ENCODE measurements around the gene GLT6D1. TPM values are rescaled to one million over a fixed set of nuclear protein-coding genes. Genes with fewer than 3 reads are reported as not detected.

GLT6D1 gene
- total and polyA plus RNA-seq, 2 of the 4 experiments (the other 2 are of a cell fraction), result not detected

DNA sequence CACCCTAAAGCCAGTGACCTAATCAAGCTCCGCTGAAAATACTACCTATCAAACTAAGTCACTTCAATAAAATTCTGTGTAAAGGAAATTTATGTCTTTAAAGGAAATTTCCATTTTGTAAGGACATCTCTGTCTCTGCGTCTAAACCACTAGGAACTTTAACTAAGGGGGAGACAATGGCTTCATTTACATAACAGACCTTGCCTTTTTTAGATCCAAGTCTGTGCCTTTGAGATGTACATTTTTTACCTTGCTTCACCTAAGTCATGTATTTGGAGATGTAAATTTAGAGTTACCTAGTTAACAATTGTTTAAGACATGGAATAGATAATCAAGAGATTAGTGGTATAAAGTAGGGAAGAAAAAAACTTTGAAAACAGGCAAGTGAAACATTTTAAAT, 10.2 kb upstream of the GLT6D1 start:
- Histone ChIP-seq H4K91ac (ENCODE audit: insufficient read depth, low read depth, low read length) (no peak overlapping the region), H2BK20ac (ENCODE audit: low read depth, low read length) (no peak overlapping the region), H2AK9ac (replicated peaks; ENCODE audit: low read depth, low read length, poor library complexity) (no peak overlapping the region), H3K9ac (ENCODE audit: low read depth, low read length) (no peak overlapping the region), H3K56ac (ENCODE audit: extremely low read depth, insufficient read depth, low read length) (no peak overlapping the region), H2AFZ (replicated peaks; ENCODE audit: low read length, poor library complexity) (no peak overlapping the region), H3K9me1 (ENCODE audit: insufficient read depth, low read length) (no peaks in the 10 kb centered on the region), H3K4me1 (ENCODE audit: control insufficient read depth, insufficient read depth, low read length) (no peaks in the 10 kb centered on the region), H2AK5ac (ENCODE audit: low read depth, low read length) (no peak overlapping the region), H3K79me1 (ENCODE audit: low read depth in 1 of 2, low read length in 2 of 2) (no peaks in the 10 kb centered on the region), H2BK120ac (ENCODE audit: low read depth, low read length) (no peak overlapping the region), H3K23ac (ENCODE audit: low read depth, low read length) (no peak overlapping the region), H2BK5ac (ENCODE audit: low read depth, low read length, poor library complexity, severe bottlenecking) (no peak overlapping the region), H3K27me3 (ENCODE audit: control insufficient read depth, insufficient read depth, low read length) (no peaks in the 10 kb centered on the region), H3K36me3 (ENCODE audit: control insufficient read depth, insufficient read depth, low read length) (no peaks in the 10 kb centered on the region), H4K5ac (ENCODE audit: low read depth, low read length) (no peak overlapping the region), H4K20me1 (ENCODE audit: insufficient read depth, low read length) (no peaks in the 10 kb centered on the region), H3K18ac (ENCODE audit: low read depth, low read length) (no peak overlapping the region), H3K4me2 (ENCODE audit: low read depth, low read length) (no peak overlapping the region), H2BK15ac (ENCODE audit: low read depth, low read length) (no peak overlapping the region), H3K14ac (replicated peaks; ENCODE audit: low read depth, low read length) (no peak overlapping the region), H3K4ac (ENCODE audit: low read depth, low read length) (no peak overlapping the region), H3K27ac (ENCODE audit: insufficient read depth, low read length) (no peak overlapping the region), H3K9me3 (ENCODE audit: control insufficient read depth, insufficient read depth, low read length) (peaks cover 25% of the 10 kb centered on the region), H3K4me3 (ENCODE audit: insufficient read depth, low read depth, low read length) (no peak overlapping the region), H4K8ac (ENCODE audit: low read depth in 2 of 2, low read length in 2 of 2) (no peak overlapping the region)
- POLR2A ChIA-PET (ENCODE audit: unreplicated experiment), result no interaction called here
- intact Hi-C loops (cut with micrococcal nuclease), result no loop called here
- in situ Hi-C loops (cut with MboI; ENCODE audit: low sequenced_read_pairs), result no loop called here
- CTCF ChIA-PET, result interaction anchor here (0.6 kb wide), 1 partner anchor 18 kb away, joined by 3 read pairs; no protein-coding TSS in a partner anchor
- dilution Hi-C loops (cut with HindIII; ENCODE audit: low sequenced_read_pairs, unreplicated experiment), result no loop called here
- no peak for ATAC-seq (ENCODE audit: low read depth)
- TF ChIP-seq, protein P1, sequence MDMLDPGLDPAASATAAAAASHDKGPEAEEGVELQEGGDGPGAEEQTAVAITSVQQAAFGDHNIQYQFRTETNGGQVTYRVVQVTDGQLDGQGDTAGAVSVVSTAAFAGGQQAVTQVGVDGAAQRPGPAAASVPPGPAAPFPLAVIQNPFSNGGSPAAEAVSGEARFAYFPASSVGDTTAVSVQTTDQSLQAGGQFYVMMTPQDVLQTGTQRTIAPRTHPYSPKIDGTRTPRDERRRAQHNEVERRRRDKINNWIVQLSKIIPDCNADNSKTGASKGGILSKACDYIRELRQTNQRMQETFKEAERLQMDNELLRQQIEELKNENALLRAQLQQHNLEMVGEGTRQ (IDR thresholded peaks at IDR 0.05; ENCODE audit: low read depth, low read length), result no peak
- TF ChIP-seq FOS (IDR thresholded peaks at IDR 0.05; ENCODE audit: low read depth, low read length), result no peak
- TF ChIP-seq, protein P2, sequence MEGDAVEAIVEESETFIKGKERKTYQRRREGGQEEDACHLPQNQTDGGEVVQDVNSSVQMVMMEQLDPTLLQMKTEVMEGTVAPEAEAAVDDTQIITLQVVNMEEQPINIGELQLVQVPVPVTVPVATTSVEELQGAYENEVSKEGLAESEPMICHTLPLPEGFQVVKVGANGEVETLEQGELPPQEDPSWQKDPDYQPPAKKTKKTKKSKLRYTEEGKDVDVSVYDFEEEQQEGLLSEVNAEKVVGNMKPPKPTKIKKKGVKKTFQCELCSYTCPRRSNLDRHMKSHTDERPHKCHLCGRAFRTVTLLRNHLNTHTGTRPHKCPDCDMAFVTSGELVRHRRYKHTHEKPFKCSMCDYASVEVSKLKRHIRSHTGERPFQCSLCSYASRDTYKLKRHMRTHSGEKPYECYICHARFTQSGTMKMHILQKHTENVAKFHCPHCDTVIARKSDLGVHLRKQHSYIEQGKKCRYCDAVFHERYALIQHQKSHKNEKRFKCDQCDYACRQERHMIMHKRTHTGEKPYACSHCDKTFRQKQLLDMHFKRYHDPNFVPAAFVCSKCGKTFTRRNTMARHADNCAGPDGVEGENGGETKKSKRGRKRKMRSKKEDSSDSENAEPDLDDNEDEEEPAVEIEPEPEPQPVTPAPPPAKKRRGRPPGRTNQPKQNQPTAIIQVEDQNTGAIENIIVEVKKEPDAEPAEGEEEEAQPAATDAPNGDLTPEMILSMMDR (conservative IDR thresholded peaks at IDR 0.05; ENCODE audit: low read depth, low read length), result no peak
- TF ChIP-seq CEBPB (IDR thresholded peaks at IDR 0.05; ENCODE audit: low read depth, low read length), result no peak
- TF ChIP-seq CHD1 (IDR thresholded peaks at IDR 0.05; ENCODE audit: low read depth, low read length), result no peak
- TF ChIP-seq MAFK (IDR thresholded peaks at IDR 0.05; ENCODE audit: low read depth, low read length), result no peak
- no peak for TF ChIP-seq POLR2A (IDR thresholded peaks at IDR 0.05; ENCODE audit: low read depth, low read length)
- TF ChIP-seq RAD21 (IDR thresholded peaks at IDR 0.05; ENCODE audit: low read length), result no peak
- no peak for DNase-seq
- BruUV-seq (replicated peaks), result no TSS peak
- no CpG with 5 or more reads among the region's 2 CpGs for WGBS, 2 experiments (ENCODE audit: extremely low coverage in 2 of 2, insufficient read length in 1 of 2)

Measured in IMR-90 (cell line).